Activated CD4-positive, alpha-beta T cell treated with anti-CD3 and anti-CD28 coated beads for 36 hours (primary cell): ENCODE measurements around the gene ATAD3C. TPM values are rescaled to one million over a fixed set of nuclear protein-coding genes. Genes with fewer than 3 reads are reported as not detected.
"Not testable (repeated sequence)": the region's sequence is repeated elsewhere in the genome, so short reads cannot be mapped to it uniquely, and the experiment has no call there.

Experiments used
- ATAC-seq: fragments of 200-7000 bp; cut with Tn5 transposase; one replicate; pipeline ENCODE4 v1.10.0; 2021; ENCODE audit warnings: mild to moderate bottlenecking, moderate library complexity
- CTCF ChIA-PET: fragments of 350-600 bp; sonication (Branson Sonifier 250); formaldehyde crosslinking; loops from one replicate; lab custom pipeline; 2021; ENCODE audit warnings: antibody characterized with exemption; lab: Charles Lee
- POLR2A ChIA-PET: fragments of 350-600 bp; sonication (Branson Sonifier 250); formaldehyde crosslinking; loops from one replicate; lab custom pipeline; 2021; ENCODE audit warnings: antibody characterized with exemption, inconsistent platforms; lab: Charles Lee
- DNase-seq: peaks from one replicate; pipeline ENCODE4 v3.0.0-alpha.2; 2020
- H3K27ac Mint-ChIP-seq: one replicate; pipeline ENCODE4 v1.8.0; 2021; ENCODE audit warnings: mixed read lengths
- H3K27me3 Mint-ChIP-seq: one replicate; pipeline ENCODE4 v1.8.0; 2021; ENCODE audit warnings: mixed read lengths
- H3K36me3 Mint-ChIP-seq: one replicate; pipeline ENCODE4 v1.8.0; 2021; ENCODE audit warnings: low read depth, mixed read lengths
- H3K4me1 Mint-ChIP-seq: one replicate; pipeline ENCODE4 v1.8.0; 2021; ENCODE audit warnings: mixed read lengths
- H3K4me3 Mint-ChIP-seq: one replicate; pipeline ENCODE4 v1.8.0; 2021; ENCODE audit warnings: mild to moderate bottlenecking, moderate library complexity, mixed read lengths
- H3K9me3 Mint-ChIP-seq: one replicate; pipeline ENCODE4 v1.8.0; 2021; ENCODE audit warnings: low read depth, mixed read lengths
- intact Hi-C, 2 experiments: fragments of 100-400 bp; cut with DNase I in 1 of 2; cut with micrococcal nuclease in 1 of 2; formaldehyde crosslinking; loops; one replicate each; pipeline versions ENCODE4 v1.14.2 to v1.15.1; 2022 to 2024; cut with DNase I, micrococcal nuclease
- total RNA-seq, 2 experiments: library from RNA; stranded (reverse); gene quantifications; one replicate each; pipeline ENCODE4 v1.2.3, GENCODE V29; 2021

Gene ATAD3C, protein sequence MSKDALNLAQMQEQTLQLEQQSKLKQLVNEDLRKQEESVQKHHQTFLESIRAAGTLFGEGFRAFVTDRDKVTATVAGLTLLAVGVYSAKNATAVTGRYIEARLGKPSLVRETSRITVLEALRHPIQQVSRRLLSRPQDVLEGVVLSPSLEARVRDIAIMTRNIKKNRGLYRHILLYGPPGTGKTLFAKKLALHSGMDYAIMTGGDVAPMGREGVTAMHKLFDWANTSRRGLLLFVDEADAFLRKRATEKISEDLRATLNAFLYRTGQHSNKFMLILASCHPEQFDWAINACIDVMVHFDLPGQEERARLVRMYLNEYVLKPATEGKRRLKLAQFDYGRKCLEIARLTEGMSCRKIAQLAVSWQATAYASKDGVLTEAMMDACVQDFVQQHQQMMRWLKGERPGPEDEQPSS
- total RNA-seq = under 1 TPM; 0.30 to 0.39 TPM

DNA sequence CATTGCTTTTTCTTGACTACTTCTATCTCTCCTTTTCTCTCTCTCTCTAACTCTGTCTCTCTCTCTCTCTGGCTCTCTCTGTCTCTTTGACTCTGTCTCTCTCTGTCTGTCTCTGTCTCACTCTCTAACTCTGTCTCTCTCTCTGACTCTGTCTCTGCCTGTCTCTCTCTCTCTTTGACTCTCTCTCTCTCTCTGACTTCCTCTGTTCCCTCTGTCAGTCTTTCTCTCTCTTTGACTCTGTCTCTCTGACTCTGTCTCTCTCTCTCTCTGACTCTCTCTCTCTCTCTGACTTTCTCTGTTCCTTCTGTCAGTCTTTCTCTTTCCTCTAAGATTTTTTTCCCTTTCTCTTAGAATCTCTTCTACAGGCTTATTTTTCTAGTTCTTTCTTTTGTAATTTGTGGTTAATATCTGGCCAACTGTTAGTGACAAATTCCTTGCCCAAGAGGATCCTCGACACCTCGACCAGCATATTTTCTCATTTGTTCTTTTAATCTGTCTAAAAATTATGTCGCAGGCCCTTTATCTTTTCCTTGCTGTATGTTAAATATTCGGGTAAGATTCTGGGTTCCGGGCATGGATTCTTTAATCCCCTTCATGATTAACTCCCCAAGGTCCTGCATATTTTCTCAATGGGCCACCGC lies at the start of gene ATAD3C:
Gene ATAD3C (plus strand): TSS at position 591 of the 641 bp plus-strand sequence. CDS start 995 bp downstream, outside the sequence.
- H3K27ac Mint-ChIP-seq = no peak within 1 kb of the TSS
- no peak for ATAC-seq
- H3K4me1 Mint-ChIP-seq = no peaks in the 10 kb centered on the region
- no peaks in the 10 kb centered on the region for H3K27me3 Mint-ChIP-seq
- H3K36me3 Mint-ChIP-seq = no peaks in the 10 kb centered on the region
- intact Hi-C loops = loop anchor here in 1 of 2 experiments (2.0 kb wide), 1 partner anchor 48 kb away; no protein-coding TSS in a partner anchor
- ChIA-PET POLR2A (no interaction called here), CTCF (no interaction called here)
- H3K4me3 Mint-ChIP-seq = no peak within 1 kb of the TSS
- no peaks in the 10 kb centered on the region for H3K9me3 Mint-ChIP-seq
- no peak for DNase-seq

DNA sequence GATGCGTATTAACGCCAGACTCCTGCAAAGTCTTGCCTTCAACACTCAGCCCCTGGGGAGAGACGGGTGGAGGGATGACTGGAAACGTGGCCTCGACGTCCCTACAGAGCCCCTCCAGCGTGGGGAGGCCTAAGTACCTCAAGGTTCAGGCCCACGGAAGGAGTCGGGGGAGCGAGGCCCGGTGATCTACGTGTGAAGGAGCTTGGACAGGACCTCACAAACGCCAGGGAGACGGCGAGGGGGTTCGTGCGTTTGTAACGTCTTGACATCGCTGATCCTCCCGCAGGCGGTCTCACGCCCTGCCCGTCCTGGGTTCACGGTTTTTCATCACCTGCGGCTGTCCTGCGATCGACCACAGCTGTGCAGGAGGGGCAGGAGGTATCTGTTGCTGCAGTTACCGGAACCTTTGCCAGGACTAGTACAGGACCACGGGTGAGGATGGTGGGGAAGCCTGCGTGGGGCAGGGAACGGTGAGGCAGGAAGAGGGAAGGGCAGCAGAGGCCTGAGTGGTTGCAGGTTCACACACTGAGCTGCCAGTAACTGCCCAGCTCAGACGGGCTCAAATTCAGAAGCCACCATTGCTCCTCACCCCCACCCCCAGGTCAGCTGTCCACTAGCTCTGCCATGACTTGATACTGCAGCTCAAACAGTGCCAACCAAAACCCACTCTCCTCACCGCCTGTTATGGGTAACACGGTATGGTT lies 49.5 kb upstream of the ATAD3C start:
- peaks cover 68% of the 10 kb centered on the region for H3K36me3 Mint-ChIP-seq
- ATAC-seq (no peak), DNase-seq (peak; percentile 49)
- H3K27me3 Mint-ChIP-seq = no peaks in the 10 kb centered on the region
- H3K27ac Mint-ChIP-seq = peak overlapping the region; percentile 83
- no peaks in the 10 kb centered on the region for H3K9me3 Mint-ChIP-seq
- intact Hi-C loops = loop anchor here (1.0 to 10.0 kb wide), 15 partner anchors 7 to 505 kb away; partner anchors contain the start of genes MRPL20 (in 2 of the 2), ATAD3A (in 1 of the 2), ATAD3B (in 1 of the 2) and AURKAIP1 (in 1 of the 2)
- ChIA-PET POLR2A (interaction anchor here (0.7 to 1.3 kb wide), 2 partner anchors 8 to 172 kb away, joined by 3 to 7 read pairs; no protein-coding TSS in a partner anchor), CTCF (interaction anchor here (0.6 to 3.1 kb wide), 9 partner anchors 10 to 90 kb away, joined by 3 to 15 read pairs (median 3); partner anchors contain the start of gene AURKAIP1)
- H3K4me3 Mint-ChIP-seq = peak overlapping the region; percentile 93
- H3K4me1 Mint-ChIP-seq = peaks cover 56% of the 10 kb centered on the region

DNA sequence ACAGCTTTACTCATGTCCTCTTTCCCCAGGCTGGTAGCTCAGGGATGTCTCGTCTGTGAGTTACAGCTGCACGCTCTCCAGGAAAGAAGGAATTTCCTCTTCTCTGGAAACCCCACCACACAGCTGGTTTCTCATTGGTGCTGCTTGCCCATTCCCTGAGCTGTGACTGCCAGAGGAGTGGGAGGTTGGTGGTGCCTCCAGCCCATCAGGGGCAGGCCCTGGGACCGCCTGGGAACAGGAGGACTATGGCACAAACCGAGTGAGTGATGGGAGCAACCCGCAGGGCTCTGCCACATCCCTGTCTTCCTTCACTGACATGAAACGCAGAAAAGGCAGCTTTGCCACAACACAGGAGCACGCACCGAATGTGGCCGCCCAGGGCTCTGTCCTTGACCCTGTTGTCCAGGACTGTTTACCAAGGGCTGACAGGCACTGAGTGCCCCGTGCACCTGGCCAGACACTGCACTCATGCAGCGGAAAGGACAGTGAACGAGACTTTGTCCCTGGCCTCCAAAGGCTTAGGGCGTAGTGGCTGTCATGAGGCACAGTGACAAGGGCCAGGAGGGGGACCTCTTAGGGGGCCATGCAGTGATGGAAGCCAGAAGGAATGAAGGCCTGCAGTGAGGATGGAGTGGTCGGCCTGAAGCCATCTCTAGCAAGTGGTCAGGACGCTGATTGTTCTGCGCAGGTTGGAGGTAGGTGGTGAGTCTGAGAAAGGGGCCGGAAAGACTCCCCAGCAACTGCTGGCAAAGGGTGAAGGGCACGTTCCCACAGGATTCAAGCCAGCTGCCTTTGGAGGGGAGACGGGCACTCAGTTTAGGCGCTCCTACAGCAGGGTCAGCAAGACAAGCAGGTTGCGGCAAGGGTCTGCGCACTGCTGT lies 48.7 kb upstream of the ATAD3C start:
- ATAC-seq (no peak), DNase-seq (no peak)
- H3K27me3 Mint-ChIP-seq = no peaks in the 10 kb centered on the region
- H3K4me1 Mint-ChIP-seq = peaks cover 58% of the 10 kb centered on the region
- intact Hi-C loops = loop anchor here in 1 of 2 experiments (10.0 kb wide), 1 partner anchor 504 kb away; no protein-coding TSS in a partner anchor
- peak overlapping the region; percentile 93 for H3K4me3 Mint-ChIP-seq
- no peaks in the 10 kb centered on the region for H3K9me3 Mint-ChIP-seq
- H3K36me3 Mint-ChIP-seq = peaks cover 67% of the 10 kb centered on the region
- ChIA-PET CTCF (interaction anchor here (0.6 to 3.1 kb wide), 8 partner anchors 11 to 91 kb away, joined by 3 to 15 read pairs (median 3); partner anchors contain the start of gene AURKAIP1), POLR2A (interaction anchor here (0.7 kb wide), 1 partner anchor 171 kb away, joined by 3 read pairs; no protein-coding TSS in a partner anchor)
- H3K27ac Mint-ChIP-seq = peak overlapping the region; percentile 83

DNA sequence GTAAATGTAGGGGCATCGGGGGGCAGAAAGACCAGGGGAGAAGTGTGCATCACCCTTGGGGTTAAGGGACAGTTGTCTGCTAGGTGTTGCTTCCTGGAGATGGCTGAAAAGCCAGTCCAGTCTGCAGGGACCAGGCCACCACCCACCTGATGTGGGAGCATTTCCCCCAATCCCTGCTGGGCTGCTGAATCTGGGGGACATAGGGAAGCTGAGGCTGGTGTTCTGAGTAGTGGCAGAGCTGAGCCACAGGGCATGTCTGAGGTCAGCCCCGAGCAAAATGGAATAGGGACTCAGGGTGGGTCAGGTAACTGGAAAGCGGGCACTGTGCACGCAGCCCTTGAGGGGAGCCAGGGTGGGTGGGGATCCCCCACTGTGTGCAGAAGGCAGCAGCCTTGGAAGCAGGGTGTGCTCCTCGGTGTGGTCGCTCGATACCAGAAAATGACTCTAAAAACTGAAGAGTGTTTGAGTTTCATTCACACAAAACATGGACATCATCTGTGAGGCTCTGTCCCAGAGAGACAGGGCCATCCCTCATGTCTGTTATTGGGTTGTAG lies 48.0 kb upstream of the ATAD3C start:
- Mint-ChIP-seq H3K27me3 (no peaks in the 10 kb centered on the region), H3K4me3 (peak overlapping the region; percentile 93), H3K27ac (peak overlapping the region; percentile 81), H3K36me3 (peaks cover 73% of the 10 kb centered on the region), H3K9me3 (no peaks in the 10 kb centered on the region), H3K4me1 (peaks cover 61% of the 10 kb centered on the region)
- no peak for DNase-seq
- no peak for ATAC-seq
- ChIA-PET POLR2A (interaction anchor here (0.7 kb wide), 1 partner anchor 30 kb away, joined by 4 read pairs; no protein-coding TSS in a partner anchor), CTCF (interaction anchor here (0.6 kb wide), 1 partner anchor 352 kb away, joined by 3 read pairs; no protein-coding TSS in a partner anchor)
- intact Hi-C loops = loop anchor here in 1 of 2 experiments (10.0 kb wide), 1 partner anchor 503 kb away; no protein-coding TSS in a partner anchor

DNA sequence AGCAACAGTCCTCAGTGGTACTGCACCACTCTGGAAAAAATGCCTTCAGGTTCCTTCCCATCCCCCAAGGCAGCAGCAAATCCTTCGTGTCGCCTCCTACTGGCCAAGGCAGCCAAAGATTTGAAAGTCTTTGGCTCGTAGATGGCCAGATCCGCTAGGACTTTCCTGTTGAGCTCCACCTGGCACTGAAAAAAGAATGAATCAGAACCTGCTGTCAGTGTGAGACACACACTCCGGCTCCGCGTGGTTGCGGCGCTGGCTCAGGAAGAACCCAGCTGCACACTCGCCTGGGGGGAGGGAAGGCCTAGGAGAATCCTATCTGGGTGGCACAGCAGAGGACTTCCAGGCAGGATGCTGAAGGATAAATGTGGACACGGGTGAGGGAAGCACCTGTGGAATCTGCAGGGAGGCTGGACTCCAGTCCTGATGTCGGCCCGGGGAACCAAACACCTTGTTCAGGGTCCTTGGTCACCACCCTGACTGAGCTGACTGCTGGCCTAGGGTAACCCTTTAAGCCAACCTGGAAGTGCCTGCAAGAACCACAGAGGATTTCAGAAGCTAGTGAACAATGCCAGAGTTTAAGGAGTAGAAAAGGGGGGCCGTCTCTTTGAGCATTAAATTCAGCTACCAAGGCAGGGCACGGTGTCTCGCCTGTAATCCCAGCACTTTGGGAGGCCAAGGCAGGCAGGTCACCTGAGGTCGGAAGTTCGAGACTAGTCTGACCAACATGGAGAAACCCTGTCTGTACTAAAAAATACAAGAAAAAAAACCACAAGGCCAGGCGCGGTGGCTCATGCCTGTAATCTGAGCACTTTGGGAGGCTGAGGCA lies 47.2 kb upstream of the ATAD3C start:
- Mint-ChIP-seq H3K4me1 (peaks cover 59% of the 10 kb centered on the region), H3K27me3 (no peaks in the 10 kb centered on the region), H3K4me3 (peak overlapping the region; percentile 93), H3K36me3 (peaks cover 77% of the 10 kb centered on the region), H3K9me3 (no peaks in the 10 kb centered on the region), H3K27ac (peak overlapping the region; percentile 81)
- ATAC-seq = no peak
- DNase-seq = peak; percentile 69
- POLR2A ChIA-PET = interaction anchor here (0.7 kb wide), 2 partner anchors 18 to 31 kb away, joined by 3 to 4 read pairs; no protein-coding TSS in a partner anchor
- CTCF ChIA-PET = interaction anchor here (0.6 to 1.4 kb wide), 8 partner anchors 12 to 472 kb away, joined by 3 to 8 read pairs (median 3); no protein-coding TSS in a partner anchor
- intact Hi-C loops = loop anchor here in 1 of 2 experiments (10.0 kb wide), 1 partner anchor 503 kb away; no protein-coding TSS in a partner anchor

DNA sequence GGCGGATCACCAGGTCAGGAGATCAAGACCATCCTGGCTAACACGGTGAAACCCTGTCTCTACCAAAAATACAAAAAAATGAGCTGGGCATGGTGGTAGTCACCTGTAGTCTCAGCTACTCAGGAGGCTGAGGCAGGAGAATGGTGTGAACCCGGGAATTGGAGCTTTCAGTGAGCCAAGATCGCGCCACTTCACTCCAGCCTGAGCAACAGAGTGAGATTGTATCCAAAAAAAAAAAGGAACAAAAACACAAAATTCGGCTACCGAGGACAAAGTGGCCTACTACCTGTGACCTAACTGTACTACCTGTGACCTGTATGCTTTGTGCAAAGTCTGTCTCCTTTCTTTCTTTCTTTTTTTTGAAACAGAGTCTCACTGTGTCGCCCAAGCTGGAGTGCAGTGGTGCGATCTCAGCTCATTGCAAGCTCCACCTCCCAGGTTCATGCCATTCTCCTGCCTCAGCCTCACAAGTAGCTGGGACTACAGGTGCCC lies 46.5 kb upstream of the ATAD3C start:
- H3K9me3 Mint-ChIP-seq, ATAC-seq, H3K4me3 Mint-ChIP-seq, DNase-seq, H3K27me3 Mint-ChIP-seq, H3K27ac Mint-ChIP-seq: not testable (repeated sequence)
- Mint-ChIP-seq H3K36me3 (peaks cover 71% of the 10 kb centered on the region), H3K4me1 (peaks cover 52% of the 10 kb centered on the region)
- ChIA-PET CTCF (interaction anchor here (0.6 to 1.4 kb wide), 4 partner anchors 13 to 76 kb away, joined by 3 to 8 read pairs (median 3); no protein-coding TSS in a partner anchor), POLR2A (interaction anchor here (0.7 kb wide), 1 partner anchor 17 kb away, joined by 3 read pairs; no protein-coding TSS in a partner anchor)
- intact Hi-C loops = loop anchor here in 1 of 2 experiments (10.0 kb wide), 1 partner anchor 502 kb away; no protein-coding TSS in a partner anchor

DNA sequence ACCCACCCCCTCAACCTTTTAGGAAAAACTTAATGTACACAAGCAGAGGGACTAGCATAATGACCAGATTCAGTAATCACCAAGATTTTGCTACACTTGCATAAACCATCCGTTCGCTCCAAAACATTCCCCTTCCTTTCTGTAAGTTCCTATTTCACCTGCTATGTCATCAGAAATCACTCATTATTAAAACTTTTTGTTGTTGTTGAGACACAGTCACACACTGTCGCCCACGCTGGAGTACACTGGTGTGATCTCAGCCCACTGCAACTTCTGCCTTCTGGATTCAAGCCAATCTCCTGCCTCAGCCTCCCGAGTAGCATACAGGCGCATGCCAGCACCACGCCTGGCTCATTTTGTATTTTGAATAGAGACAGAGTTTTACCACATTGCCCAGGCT lies 45.8 kb upstream of the ATAD3C start:
- ChIA-PET CTCF (no interaction called here), POLR2A (no interaction called here)
- DNase-seq = no peak
- Mint-ChIP-seq H3K27ac (peak overlapping the region; percentile 7), H3K4me1 (peaks cover 52% of the 10 kb centered on the region), H3K4me3 (no peak overlapping the region), H3K36me3 (peaks cover 69% of the 10 kb centered on the region), H3K27me3 (no peaks in the 10 kb centered on the region), H3K9me3 (no peaks in the 10 kb centered on the region)
- intact Hi-C loops = loop anchor here in 1 of 2 experiments (10.0 kb wide), 1 partner anchor 501 kb away; no protein-coding TSS in a partner anchor
- no peak for ATAC-seq

DNA sequence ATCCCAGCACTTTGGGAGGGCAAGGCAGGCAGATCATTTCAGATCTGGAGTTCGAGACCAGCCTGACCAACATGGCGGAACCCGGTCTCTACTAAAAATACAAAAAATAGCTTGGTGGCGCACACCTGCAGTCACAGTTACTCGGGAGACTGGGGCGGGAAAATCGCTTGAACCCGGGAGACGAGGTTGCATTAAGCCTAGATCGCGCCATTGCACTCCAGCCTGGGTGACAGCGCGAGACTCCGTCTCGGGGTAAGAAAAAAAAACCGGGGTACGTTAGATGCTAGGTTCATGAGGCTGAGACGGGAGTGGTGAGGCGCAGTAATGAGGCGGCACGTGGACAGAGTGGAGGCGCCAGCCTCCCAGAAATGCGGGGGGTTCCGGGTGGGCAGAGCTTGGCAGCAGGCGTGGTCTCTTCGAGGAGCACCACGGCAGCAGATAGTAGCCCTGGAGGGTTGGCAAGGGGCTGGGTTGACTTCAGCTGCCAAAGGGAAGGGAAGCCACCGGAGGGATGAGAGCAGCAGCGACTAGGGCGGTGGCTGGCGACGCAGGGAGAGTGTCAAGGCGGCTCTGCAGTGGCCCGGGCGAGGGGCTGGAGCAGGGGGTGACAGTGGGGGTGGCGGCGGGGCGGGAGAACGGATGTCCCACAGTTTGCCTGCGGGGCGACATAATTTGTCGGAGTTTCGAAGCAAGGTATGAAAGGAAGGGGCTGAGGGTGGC lies 43.2 kb upstream of the ATAD3C start:
- Mint-ChIP-seq H3K27me3 (no peaks in the 10 kb centered on the region), H3K27ac (peak overlapping the region; percentile 84), H3K4me3 (peak overlapping the region; percentile 92), H3K36me3 (peaks cover 62% of the 10 kb centered on the region), H3K4me1 (peaks cover 48% of the 10 kb centered on the region), H3K9me3 (no peaks in the 10 kb centered on the region)
- ChIA-PET CTCF (interaction anchor here (0.7 to 2.0 kb wide), 4 partner anchors 8 to 98 kb away, joined by 3 to 11 read pairs (median 3); partner anchors contain the start of gene CCNL2), POLR2A (interaction anchor here (1.5 kb wide), 1 partner anchor 31 kb away, joined by 9 read pairs; the partner anchor contains the start of gene AURKAIP1)
- DNase-seq (peak; percentile 24), ATAC-seq (no peak)
- intact Hi-C loops = loop anchor here (2.0 to 10.0 kb wide), 3 partner anchors 36 to 499 kb away; partner anchors contain the start of gene CDK11B (in 1 of the 2)
